Ascending aorta (tissue), 2 donors: ENCODE measurements around the gene PDCD7. TPM values are rescaled to one million over a fixed set of nuclear protein-coding genes. Genes with fewer than 3 reads are reported as not detected.
A peak's percentile ranks its signal among the peaks of the same experiment; 100 is the strongest.

ENCODE experiments used
- DNase-seq, 2 donors: peaks; one replicate each; pipeline ENCODE4 v3.0.0-alpha.2; 2019; ENCODE audit warnings: low spot score in 2 of 2
- H3K27ac ChIP-seq, 2 donors: fragments of 200-600 bp; sonication (generic); one replicate each; pipeline ENCODE4 v1.5.1; 2016 to 2017; ENCODE audit warnings: mild to moderate bottlenecking in 1 of 2
- H3K27me3 ChIP-seq: fragments of 200-600 bp; sonication (generic); one replicate; pipeline ENCODE4 v1.5.1; 2017
- H3K36me3 ChIP-seq, 2 donors: fragments of 200-600 bp; sonication (generic); one replicate each; pipeline ENCODE4 v1.5.1; 2016
- H3K4me1 ChIP-seq, 2 donors: fragments of 200-600 bp; sonication (generic); one replicate each; pipeline ENCODE4 v1.5.1; 2016 to 2017; ENCODE audit warnings: mild to moderate bottlenecking in 1 of 2
- H3K4me3 ChIP-seq, 2 donors: fragments of 200-600 bp; sonication (generic); one replicate each; pipeline ENCODE4 v1.5.1; 2016 to 2017; ENCODE audit warnings: mild to moderate bottlenecking in 1 of 2
- H3K9me3 ChIP-seq, 2 donors: fragments of 200-600 bp; sonication (generic); one replicate each; pipeline ENCODE4 v1.5.1; 2016
- intact Hi-C: fragments of 100-400 bp; cut with DNase I; formaldehyde crosslinking; loops from one replicate; pipeline ENCODE4 v1.15.1; 2023
- total RNA-seq: library from RNA; depleted of rRNA; stranded (reverse); fragments of >200 nt; gene quantifications from one replicate; pipeline ENCODE4 v1.1.0, GENCODE V29; 2016
- TF ChIP-seq, protein P1 (sequence below), 3 experiments: fragments of 200-600 bp in 2 of 3; fragments of 450-650 bp in 1 of 3; sonication (generic) in 2 of 3; IDR thresholded peaks; one replicate each; pipeline ENCODE4 v1.5.1; 2016 to 2019; ENCODE audit warnings: antibody characterized with exemption in 3 of 3, mild to moderate bottlenecking in 1 of 3, moderate library complexity in 1 of 3

PDCD7 gene
- total RNA-seq, 1 donor from 2014 or later = 9.2 TPM

DNA sequence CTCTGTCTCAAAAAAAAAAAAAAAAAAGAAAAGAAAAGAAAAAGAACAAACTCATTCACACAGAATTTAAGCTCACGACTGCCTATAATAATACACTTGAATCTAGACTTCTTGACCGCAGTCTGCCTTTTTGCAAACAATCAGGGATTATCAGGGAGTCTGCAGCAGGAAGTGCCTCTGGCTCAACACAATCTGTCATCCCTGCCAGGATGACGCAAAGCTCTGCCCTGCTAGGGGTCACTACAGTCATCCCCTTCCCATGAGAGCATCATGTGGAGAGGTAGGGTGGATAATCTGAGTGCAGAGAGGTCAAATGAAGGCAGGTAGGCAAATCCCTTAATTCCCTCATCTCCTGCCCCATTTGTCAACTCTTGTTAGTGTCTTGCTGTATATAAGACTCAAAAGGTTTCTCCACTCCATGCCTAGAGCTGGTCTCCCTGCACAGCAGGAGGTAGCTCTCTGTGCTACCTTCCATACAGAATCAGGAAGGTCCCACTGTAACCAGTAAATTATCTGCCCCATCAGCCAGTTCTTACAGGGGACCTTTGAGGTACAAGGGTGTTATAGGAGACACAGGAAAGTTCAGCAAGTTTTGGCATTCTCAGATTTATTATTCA, 22.8 kb downstream of the PDCD7 start:
- intact Hi-C loops = no loop called here
- H3K9me3 ChIP-seq = no peaks in the 10 kb centered on the region
- H3K27ac ChIP-seq = peak overlapping the region in 1 of 2 donors; percentile 42
- H3K4me3 ChIP-seq = no peak overlapping the region
- no peak for DNase-seq
- TF ChIP-seq, protein P1, sequence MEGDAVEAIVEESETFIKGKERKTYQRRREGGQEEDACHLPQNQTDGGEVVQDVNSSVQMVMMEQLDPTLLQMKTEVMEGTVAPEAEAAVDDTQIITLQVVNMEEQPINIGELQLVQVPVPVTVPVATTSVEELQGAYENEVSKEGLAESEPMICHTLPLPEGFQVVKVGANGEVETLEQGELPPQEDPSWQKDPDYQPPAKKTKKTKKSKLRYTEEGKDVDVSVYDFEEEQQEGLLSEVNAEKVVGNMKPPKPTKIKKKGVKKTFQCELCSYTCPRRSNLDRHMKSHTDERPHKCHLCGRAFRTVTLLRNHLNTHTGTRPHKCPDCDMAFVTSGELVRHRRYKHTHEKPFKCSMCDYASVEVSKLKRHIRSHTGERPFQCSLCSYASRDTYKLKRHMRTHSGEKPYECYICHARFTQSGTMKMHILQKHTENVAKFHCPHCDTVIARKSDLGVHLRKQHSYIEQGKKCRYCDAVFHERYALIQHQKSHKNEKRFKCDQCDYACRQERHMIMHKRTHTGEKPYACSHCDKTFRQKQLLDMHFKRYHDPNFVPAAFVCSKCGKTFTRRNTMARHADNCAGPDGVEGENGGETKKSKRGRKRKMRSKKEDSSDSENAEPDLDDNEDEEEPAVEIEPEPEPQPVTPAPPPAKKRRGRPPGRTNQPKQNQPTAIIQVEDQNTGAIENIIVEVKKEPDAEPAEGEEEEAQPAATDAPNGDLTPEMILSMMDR (IDR thresholded peaks at IDR 0.05) = no peak
- peaks cover 19 to 36% of the 10 kb centered on the region in 2 donors for H3K36me3 ChIP-seq
- no peaks in the 10 kb centered on the region for H3K27me3 ChIP-seq
- no peaks in the 10 kb centered on the region for H3K4me1 ChIP-seq

DNA sequence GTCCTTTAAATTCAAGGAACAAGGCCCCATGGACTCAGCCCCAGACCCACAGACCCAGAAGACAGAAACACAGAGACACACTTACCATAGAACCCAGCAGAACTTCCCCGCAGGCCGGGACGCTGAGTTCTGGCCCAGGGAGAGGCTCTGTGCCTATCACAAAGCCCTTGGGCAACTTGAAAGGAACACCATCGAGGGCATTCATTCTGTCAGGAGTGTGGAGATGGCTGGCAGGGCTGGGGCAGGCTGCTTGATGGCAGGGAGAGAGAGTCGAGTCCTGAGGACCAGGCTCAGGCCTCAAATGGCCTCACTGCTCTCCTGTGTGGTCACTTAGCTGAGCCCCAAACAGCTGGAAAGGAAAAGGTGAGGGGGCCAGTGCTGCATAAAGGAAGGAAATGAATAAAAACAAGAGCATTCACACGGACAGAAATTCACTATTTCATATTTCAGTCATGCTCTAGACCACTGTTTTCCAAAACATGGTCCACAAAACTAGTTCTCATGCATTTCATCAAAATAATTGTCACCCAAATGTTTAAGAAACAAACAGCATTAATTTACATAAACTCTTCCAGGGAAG, 27.5 kb downstream of the PDCD7 start:
- Histone ChIP-seq H3K36me3 (peaks cover 22 to 30% of the 10 kb centered on the region in 2 donors), H3K9me3 (no peaks in the 10 kb centered on the region), H3K27ac (no peak overlapping the region), H3K27me3 (no peaks in the 10 kb centered on the region), H3K4me3 (no peak overlapping the region), H3K4me1 (peaks cover 1 to 2% of the 10 kb centered on the region in 2 donors)
- TF ChIP-seq, protein P1 (IDR thresholded peaks at IDR 0.05) = no peak
- no peak for DNase-seq
- intact Hi-C loops = no loop called here

DNA sequence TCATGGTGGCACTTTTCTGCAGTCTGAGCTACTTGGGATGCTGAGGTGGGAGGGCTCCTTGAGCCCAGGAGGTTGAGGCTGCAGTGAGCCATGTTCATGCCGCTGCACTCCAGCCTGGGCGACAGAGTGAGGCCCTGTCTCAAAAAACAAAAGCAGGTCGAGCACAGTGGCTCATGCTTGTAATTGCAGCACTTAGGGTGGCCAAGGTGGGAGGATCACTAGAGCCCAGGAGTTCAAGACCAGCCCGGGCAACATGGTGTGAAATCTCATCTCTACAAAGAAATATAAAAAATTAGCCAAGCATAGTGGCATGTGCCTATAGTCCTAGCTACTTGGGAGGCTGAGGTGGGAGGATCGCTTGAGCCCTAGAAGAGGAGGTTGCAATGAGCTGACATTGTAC, 28.6 kb downstream of the PDCD7 start:
- Histone ChIP-seq H3K9me3 (no peaks in the 10 kb centered on the region), H3K4me3 (no peak overlapping the region), H3K4me1 (peaks cover 4 to 8% of the 10 kb centered on the region in 2 donors), H3K27me3 (no peaks in the 10 kb centered on the region), H3K36me3 (peaks cover 27 to 30% of the 10 kb centered on the region in 2 donors), H3K27ac (no peak overlapping the region)
- intact Hi-C loops = no loop called here
- TF ChIP-seq, protein P1 (IDR thresholded peaks at IDR 0.05) = no peak
- no peak for DNase-seq

DNA sequence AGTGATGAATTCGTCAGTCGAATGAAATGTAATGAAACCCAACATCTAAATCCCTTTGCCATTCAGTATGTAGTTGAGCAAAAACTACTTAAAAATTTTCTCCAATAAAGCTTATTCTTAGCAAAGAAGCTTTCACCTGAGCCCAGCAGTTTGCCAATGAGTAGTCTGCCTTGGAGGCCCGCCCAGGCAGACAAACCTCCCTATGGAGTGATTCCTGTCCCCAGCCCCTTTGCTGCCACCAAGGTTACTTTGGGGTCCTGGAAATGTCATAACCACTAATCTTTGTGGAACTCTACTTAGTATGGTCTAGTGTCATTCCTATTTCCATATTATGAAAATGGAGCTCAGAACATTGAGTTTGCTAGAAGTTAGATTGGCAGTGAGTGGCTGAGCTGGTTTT, 30.7 kb downstream of the PDCD7 start:
- DNase-seq = no peak
- H3K9me3 ChIP-seq = no peaks in the 10 kb centered on the region
- no peaks in the 10 kb centered on the region for H3K27me3 ChIP-seq
- TF ChIP-seq, protein P1 (IDR thresholded peaks at IDR 0.05) = no peak
- no peak overlapping the region for H3K27ac ChIP-seq
- H3K4me3 ChIP-seq = no peak overlapping the region
- peaks cover 38 to 50% of the 10 kb centered on the region in 2 donors for H3K36me3 ChIP-seq
- peaks cover 4 to 8% of the 10 kb centered on the region in 2 donors for H3K4me1 ChIP-seq
- intact Hi-C loops = no loop called here

DNA sequence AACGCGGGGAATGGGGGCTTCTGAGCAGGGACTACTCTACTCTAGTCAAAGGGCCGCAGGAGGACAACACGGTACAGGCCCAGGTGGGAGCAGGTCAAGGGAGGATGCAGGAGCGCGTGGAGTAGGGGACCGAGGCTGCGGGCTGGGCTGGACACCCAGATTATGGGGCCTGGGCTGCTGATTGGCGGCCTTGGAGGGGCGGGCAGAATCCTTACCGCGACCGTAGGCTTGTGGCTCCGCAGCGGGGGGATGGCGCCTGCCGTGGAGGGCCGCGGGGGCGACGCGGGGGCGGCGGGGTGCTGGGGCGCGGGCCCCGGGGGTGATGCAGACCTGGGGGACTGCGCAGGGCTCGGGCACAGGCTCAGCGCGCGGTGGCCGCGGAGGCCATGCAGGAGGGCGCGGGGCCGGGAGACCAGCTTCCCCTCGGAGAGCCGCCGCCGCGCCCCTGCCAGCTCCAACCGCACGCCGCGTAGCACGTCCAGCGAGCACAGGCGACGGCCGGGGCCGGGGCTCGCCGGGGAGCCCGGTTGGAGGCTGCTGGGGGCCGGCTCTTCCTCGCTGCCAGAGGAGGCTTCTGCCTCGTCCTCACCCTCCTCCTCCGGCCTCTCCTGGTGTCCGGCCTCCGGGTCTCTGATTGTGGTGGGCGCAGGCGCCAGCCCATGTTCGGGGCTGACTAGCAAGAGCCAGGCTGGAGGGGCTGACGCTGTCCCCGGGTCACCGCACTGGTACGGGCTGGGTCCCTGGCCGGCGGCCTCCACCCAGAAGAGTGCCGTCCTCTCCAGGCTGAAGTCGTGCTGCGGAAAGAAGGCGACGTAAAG, 31.5 kb downstream of the PDCD7 start:
- intact Hi-C loops = loop anchor here (1.0 kb wide), 2 partner anchors 48 to 69 kb away; no protein-coding TSS in a partner anchor
- TF ChIP-seq, protein P1 (IDR thresholded peaks at IDR 0.05) = no peak
- Histone ChIP-seq H3K27ac (no peak overlapping the region), H3K27me3 (no peaks in the 10 kb centered on the region), H3K9me3 (no peaks in the 10 kb centered on the region), H3K4me3 (no peak overlapping the region), H3K4me1 (peaks cover 4 to 8% of the 10 kb centered on the region in 2 donors), H3K36me3 (peaks cover 44 to 54% of the 10 kb centered on the region in 2 donors)
- no peak for DNase-seq
